Neural cell (in vitro differentiated cells): ENCODE data around the gene IFITM10.

Experiments used
- CTCF ChIP-seq: fragments of 450-650 bp; IDR thresholded peaks from 2 replicates; pipeline ENCODE4 v1.5.1; 2014; ENCODE audit warnings: antibody characterized with exemption, mild to moderate bottlenecking, moderate library complexity; ENCODE audit not compliant: poor library complexity, severe bottlenecking
- EP300 ChIP-seq: fragments of 450-650 bp; conservative IDR thresholded peaks from 2 replicates; pipeline ENCODE4 v1.6.1; 2014; ENCODE audit warnings: antibody characterized with exemption, mild to moderate bottlenecking, moderate library complexity; ENCODE audit not compliant: poor library complexity, severe bottlenecking
- EZH2 ChIP-seq: fragments of 200-600, 300-800 bp; shearing (Covaris generic), sonication (generic); IDR thresholded peaks from 2 replicates; pipeline ENCODE4 v1.6.1; 2014; ENCODE audit warnings: antibody characterized with exemption, low read length, borderline replicate concordance, mild to moderate bottlenecking; ENCODE audit not compliant: insufficient read depth, poor library complexity, severe bottlenecking
- POLR2AphosphoS5 ChIP-seq: IDR thresholded peaks from 2 replicates; pipeline ENCODE4 v1.6.1; 2012
- RAD21 ChIP-seq: fragments of 450-650 bp; conservative IDR thresholded peaks from 2 replicates; pipeline ENCODE4 v1.6.1; 2014; ENCODE audit warnings: antibody characterized with exemption, mild to moderate bottlenecking, moderate library complexity
- REST ChIP-seq: IDR thresholded peaks from 2 replicates; pipeline ENCODE4 v1.6.1; 2012; ENCODE audit warnings: borderline replicate concordance
- SMC3 ChIP-seq: fragments of 450-650 bp; conservative IDR thresholded peaks from 2 replicates; pipeline ENCODE4 v1.6.1; 2014; ENCODE audit warnings: antibody characterized with exemption, mild to moderate bottlenecking, moderate library complexity; ENCODE audit not compliant: poor library complexity
- TAF1 ChIP-seq: IDR thresholded peaks from 2 replicates; pipeline ENCODE4 v1.6.1; 2012; ENCODE audit warnings: low read depth

- TF ChIP-seq CTCF (no peak), REST (no peak), POLR2AphosphoS5 (no peak), EZH2 (no peak), RAD21 (no peak), EP300 (no peak), SMC3 (no peak), TAF1 (no peak)
Measured at GRCh38 chr11:1729692-1730011, 20.7 kb downstream of the IFITM10 start.
